ENCODE data around the gene FRMD3.

DNA sequence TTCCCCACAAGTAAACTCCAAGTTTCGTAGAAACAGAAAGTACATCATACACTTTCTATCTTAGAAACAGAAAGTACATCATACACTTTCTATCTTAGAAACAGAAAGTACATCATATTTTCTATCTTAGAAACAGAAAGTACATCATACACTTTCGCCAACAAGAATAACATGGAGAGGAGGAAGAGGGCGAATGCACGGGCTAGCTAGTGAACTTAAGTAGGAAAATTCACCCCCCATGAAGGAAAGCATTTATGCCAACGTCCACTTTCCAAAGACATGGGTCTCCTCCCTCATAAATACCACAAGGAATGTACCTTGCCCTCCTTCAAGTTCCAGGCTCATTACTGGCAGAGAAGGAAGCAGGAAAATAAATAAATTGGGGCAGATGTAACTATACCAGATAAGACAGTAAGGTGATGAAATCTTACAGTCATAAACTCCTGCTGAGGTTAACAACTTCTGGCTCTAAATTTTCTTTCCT, 64.7 kb downstream of the FRMD3 start:
- TF ChIP-seq, protein P1, sequence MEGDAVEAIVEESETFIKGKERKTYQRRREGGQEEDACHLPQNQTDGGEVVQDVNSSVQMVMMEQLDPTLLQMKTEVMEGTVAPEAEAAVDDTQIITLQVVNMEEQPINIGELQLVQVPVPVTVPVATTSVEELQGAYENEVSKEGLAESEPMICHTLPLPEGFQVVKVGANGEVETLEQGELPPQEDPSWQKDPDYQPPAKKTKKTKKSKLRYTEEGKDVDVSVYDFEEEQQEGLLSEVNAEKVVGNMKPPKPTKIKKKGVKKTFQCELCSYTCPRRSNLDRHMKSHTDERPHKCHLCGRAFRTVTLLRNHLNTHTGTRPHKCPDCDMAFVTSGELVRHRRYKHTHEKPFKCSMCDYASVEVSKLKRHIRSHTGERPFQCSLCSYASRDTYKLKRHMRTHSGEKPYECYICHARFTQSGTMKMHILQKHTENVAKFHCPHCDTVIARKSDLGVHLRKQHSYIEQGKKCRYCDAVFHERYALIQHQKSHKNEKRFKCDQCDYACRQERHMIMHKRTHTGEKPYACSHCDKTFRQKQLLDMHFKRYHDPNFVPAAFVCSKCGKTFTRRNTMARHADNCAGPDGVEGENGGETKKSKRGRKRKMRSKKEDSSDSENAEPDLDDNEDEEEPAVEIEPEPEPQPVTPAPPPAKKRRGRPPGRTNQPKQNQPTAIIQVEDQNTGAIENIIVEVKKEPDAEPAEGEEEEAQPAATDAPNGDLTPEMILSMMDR (IDR thresholded peaks at IDR 0.05), result no peak
- TF ChIP-seq POLR2A (IDR thresholded peaks at IDR 0.05), result no peak

Measured in thyroid gland (tissue), 4 donors.